IPS DF 19.7 (cell line): ENCODE data around the gene RTN4RL1.

Experiments
- DNase-seq: peaks from one replicate; pipeline ENCODE4 v3.0.0-alpha.2; 2013; ENCODE audit warnings: low read depth, low spot score

Gene RTN4RL1

DNA sequence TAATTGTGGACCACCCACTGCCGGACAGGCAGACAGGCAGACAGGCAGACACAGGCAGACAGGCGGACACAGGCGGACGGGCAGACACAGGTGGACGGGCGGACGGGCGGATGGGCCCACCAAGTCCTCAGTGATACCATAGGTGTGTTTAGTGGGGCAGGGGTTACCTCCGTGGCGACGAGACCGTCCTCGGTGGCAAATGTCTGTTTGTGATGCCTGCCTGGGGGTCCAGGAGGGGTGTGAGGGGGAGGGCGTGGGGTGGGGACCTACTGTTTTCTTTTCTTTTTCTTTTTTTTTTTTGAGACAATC is 76.7 kb downstream of the RTN4RL1 start:
- no peak for DNase-seq

DNA sequence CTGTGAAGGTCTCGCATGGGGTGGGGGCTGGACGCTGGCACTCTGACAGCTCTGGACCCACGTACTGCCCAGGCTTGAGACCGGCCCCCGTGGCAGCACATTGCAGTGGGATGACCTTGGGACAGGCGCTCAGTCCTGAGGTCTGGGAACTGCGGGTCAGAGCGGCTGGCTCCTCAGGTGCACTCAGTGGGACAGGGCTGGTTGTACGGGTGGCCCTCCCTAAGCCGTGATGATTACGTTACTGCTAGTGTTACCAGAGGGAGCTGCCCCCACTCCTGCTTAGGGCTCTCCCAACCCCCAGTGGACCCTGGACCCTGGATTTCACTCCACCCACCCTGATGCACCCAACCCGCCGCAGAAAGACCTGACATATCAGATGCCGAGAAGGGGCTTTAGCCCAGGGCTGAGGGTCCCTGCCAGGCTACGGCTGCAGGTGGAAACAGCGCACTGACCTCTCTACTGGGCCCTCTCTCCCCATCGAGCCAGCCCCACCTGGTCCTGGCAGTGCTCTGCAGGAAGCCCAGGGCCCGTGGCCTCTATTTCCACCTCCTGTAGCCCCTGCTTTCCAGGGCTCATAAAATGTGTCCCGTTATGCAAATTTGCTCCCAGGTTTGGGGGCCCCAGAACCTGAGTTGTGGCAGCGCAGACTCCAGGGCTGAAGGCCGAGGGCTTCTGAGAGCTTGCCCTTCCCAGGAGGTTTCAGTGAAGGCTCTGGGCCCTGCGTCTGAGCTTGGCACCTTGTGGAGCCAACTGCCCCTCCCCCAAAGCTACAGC is 77.2 kb downstream of the RTN4RL1 start:
- DNase-seq, result no peak

DNA sequence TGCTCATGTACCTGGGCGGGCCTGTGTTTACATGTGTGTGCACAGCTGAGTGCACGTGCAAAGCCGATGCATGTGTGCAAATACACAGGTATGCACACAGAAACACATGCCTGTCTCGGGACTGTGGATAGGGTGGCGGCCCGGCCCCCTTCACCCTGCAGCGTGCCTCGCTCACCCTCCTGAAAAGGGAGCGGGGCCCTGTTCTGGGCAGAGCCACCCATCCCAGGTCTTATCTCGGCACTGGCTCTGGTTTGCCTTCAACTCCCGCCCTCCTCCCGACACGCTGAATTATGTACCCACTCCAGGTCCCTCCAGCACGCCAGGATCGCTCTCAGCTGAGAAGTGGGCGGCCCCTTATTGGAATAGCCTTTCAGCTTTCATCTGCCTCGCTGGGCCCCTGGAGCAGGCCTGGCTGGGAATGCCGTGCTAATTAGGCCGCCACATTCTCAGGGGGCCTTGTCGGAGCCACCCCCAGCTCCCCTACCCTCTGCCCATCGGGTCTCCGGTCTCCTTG is 77.8 kb downstream of the RTN4RL1 start:
- no peak for DNase-seq

DNA sequence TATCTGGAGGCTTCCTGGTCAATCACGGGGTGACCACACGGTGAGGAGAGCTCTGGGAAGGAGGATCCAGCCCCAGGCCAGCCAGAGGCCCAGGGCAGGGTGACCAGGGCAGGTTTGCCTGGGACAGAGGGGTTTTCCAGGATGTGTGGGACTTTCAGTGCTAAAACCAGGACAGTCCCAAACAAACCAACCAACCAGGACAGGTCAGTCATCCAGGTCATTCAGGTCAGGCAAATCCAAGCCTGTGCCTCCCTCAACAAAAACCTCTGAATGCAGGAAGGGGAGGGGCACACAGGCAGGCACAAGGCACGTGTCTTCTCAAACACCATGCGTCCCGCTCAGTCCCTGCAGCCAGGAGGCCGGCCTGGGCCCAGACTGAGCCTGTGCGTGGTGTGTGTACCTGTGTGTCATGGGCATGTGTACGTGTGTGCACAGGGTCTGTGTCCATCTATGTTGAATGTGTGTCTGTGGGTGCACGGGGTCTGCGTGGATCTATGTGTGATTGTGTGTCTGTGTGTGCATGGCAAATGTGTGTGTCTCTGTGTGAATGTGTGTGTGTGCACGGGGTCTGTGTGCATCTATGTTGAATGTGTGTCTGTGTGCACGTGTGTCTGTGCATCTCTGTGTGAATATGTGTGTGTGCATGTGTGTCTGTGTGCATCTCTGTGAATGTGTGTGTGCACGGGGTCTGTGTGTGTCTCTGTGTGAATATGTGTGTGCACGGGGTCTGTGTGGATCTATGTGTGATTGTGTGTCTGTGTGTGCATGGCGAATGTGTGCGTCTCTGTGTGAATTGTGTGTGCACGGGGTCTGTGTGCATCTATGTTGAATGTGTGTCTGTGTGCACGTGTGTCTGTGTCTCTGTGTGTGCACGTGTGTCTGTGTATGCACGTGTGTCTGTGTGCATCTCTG is 78.9 kb downstream of the RTN4RL1 start:
- no peak for DNase-seq

DNA sequence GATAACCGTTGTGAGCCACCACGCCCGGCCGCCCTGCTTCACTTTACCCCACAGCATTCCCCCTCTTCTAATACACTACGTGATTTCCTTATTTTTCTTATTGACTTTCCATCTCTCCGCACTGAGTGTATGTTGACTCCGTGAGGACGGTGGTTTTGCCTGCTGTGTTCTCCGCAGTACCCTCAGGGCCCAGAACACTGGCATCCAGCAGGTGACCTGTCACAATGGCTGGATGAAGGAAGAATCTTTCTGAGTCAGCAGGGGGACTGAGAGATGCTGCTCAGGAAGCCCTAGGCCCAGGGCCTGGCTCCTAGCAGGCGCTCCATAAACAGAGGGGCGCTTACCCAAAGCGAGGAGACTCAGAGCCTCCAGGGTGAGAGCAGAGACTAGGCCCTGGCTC is 79.5 kb downstream of the RTN4RL1 start:
- DNase-seq, result no peak

DNA sequence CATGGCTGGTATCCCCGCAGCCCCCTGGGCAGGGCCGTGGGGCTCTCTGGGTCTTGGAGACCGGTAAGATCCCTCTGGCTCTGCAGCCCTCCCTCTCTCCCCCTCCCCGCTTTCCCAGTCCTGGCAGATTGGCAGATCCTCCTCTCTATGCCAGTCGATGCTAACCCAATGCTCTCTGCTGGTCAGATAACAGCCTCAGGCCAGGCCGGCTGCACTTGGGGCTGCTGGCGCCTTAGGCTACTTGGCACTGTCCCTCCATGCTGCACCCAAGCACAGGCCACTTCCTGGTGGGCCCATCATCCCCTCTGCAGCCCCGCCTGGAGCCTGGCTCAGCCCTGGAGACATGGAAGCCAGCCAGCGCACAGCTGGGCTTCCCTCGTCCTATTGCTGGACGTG is 81.7 kb downstream of the RTN4RL1 start:
- DNase-seq, result no peak

DNA sequence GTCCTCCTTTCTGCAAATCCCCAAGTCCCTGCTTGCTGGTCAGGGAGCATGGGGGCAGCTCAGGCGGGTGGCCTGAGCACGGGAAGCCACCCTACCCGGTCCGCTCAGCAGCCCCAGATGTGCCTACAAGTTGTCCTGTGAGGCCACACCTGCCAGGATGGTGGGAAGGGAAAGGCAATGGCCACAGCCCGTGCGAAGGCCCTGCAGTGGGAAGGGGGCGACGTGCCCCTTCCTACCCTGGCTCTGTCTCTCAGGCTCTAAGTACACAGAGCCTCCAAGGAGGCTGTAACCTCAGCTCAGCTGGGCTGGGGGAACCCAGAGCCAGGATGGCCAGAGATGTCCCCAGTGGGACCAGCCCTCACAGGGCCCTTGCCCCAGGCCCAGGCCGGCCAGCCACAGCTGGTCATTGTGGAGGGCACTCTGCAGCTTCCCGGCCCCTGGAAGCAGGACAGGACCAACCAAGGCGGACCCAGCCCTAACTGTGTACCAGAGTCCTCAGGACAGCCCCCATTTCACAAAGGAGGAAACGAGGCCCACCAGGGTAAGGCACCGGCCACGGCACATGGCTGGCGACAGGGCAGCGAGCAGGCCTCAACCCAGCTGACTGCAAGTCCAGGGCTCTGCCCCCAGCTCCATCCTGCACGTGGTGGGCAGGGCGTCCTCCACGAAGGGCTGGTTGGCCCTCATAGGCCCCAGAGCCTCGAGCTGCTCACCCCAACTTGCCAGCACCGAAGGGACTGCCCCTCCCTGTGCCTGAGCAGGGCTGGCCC is 82.3 kb downstream of the RTN4RL1 start:
- no peak for DNase-seq

DNA sequence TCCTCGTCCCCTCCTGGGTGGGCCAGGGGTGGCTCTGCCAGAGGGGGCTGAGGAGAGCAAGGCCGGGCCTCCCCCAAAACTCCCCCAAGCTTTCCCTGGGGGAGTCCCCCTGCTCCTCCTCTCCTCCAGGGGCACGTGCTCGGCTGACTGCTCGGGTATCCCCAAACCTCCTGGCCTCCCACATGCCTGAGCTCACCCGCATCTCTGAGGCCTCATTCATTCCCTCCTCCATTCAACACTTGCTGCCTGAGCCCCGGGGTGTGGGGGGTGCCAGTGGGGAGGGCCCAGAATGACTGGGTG is 83.1 kb downstream of the RTN4RL1 start:
- DNase-seq, result no peak

DNA sequence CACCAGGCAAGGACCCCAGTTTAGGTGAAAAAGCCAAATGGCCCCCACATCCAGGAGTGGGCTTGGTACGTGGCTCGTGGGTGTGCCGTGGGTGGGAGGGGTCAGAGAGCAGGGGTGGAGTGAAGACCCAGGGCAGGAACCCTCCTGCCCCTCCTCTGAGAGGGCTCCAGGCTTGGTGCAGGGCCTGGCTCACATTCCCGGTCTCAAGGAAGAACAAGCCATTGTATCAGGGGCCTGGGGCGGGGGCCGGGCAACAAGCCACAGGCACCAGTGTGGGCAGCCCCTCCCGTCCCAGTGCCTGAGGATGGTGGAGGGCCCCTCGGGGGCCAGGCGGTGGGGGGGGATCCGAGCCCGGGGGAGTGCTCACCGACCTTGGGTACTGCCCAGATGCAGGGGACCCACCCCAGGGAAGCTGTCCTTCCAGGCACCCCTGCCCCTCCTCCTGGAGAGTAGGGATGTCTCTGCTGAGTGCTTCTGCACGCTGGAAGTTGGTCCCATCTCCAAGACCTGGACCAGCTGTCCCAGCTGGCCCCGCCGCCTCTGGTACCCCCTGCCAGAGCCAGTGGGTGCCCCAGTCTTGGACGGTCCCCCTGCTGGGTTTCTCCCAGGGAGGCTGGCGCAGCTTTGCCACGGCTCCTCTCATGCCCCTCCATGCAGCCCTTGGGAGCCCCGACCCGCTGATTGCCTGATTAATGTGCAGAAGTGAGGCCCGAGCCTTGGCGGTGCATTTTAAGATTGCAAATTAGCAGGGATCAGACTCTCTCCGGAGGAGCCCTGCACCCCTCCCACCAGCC is 83.7 kb downstream of the RTN4RL1 start:
- DNase-seq, result no peak

DNA sequence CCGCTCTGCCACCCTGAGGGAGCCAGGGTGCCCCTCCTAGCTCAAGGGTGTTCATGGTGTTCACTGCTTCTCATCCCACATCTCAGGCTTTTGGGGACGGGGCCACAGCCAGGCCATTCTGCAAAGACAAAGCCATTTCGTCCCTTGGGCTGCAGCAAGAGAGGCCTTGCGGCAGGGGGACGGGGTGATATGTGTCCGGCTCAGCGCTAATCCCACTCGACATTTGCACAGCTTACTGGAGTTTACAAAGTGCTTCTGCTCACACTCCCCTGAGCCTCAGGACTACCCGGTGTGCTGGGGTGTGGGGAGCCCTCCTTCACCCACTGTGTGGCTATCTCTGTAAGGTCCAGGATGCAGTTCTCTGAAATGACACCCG is 84.3 kb downstream of the RTN4RL1 start:
- no peak for DNase-seq

DNA sequence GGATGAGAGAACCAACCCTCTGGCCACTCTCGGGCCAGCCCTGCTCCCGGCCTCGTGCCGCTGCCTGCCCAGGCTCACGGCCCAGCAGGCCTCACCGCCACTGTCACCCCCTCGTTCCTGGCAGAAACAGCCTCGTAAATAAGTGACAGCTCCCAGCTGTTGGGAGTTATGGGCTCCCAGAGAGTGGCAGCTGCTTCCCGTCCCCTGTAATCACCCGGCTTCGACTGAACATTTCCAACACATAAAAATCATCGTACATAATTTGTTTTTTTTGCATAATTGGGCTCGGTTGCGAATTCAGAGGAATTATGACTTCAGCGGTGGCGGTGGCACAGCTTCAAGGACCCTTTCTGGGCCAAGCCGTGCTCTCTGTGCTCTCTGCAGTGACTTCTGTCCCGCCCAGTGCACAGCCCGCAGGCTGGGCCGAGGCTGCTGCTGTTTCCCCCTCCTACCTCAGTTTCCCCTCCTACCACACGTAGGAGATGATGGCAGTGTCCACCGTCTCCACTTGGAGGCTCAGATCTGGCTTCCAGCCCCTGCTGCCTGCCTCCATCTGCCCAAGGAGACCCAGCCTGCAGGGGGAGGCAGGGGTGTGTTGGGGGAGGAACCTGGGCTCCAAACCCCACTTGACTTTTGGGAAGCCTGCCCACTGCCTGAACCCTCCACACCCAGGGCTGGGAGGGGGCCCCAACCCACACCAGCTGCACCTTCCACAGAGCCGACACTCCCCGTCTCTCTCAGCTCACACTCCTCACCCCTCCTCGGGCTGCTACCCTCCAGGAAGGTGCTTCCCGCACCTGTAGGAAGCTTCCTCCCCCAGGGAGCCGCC is 84.9 kb downstream of the RTN4RL1 start:
- no peak for DNase-seq

DNA sequence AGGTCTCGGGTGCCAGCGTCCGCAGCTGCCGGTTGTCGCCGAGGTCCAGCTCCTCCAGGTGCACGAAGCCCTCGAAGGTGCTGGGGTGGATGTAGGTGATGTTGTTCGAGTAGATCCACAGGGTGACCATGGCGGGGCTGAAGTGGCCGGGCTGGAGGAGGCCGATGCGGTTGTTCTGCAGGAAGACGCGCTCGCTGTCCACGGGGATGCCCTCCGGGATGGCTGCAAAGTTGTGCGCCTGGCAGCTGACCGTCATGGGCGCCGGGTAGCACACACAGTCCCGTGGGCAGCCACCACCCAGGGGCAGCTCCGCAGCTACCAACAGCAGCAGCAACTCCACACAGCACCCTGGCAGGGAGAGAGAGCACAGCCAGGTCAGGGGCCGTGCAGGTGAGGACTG is 87.7 kb downstream of the RTN4RL1 start:
- DNase-seq, result no peak

DNA sequence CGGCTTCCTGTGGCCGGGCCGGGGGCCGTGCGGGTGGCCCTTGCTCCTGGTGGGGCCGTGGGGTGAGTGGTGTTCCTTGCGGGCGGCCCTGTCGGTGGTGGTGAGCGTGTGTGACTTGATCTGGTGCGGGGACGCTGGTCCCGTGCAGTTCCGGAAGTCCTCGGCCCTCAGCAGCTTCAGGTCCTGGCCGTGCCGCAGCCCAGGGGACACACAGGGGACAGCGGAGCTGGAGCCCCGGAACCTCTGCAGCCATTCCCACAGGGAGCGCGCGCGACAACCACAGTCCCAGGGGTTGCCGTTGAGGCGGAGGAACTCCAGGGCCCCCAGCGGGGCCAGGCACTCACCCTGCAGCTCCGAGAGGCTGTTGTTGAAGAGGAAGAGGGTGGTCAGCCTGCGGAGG is 88.4 kb downstream of the RTN4RL1 start:
- DNase-seq, result no peak

DNA sequence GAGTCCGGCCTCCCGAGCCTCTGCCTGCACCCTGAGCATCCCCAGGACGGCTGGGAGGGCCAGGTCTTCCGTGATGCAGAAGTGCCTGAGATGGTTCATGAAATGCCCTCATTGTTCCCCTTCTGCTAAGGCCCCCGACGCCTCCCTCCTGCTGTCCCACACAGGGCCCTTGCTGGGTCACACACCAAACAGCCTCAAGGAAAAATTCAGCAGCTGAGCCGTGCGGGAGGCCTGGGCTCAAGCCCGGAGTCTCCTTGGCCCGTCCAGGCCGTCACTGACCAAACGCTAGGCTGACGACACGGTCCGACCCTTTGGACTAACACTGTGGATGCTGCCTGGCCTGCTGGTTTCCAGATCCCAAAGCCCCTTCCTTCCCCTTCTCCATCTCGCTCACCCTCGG is 90.2 kb downstream of the RTN4RL1 start:
- no peak for DNase-seq

DNA sequence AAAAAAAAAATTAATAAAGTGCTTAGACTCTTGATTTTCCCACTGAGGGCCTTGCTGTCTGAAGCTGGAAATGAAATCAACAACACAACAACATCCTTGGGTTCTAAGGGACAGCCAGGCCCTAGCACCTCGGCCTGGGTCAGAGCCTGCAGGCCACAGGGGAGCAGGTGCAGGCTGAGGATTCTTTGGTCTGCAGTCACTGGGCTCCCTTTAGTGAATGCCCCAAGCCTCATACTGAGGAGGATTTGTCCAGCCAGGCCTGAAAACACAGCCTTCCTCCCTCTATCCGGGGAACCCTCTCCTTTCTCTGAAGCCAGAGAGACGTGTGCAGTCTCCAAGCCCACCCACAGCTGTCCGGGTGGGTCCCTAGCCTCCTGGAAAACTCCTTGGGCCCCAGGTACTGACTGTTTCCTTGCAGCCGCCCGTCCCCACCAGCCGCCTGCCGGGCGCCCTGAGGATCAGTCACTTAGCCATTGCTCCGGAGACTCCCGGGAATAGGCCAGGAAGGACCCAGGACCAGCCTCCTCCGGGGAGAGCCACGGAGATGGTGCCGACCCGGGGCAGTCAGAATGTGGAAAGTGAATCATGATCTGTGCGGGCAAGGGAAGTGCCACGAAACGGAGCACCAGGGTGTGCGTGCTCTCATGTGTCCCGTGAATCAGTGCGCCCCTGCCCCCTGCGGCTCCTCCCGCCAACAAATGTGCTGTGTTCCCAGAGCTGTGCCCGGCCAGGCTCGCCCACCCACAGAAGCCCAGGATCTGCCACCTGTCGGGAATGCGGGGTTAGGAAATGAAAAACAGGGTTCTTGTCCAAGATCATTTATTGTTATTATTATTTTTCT is 91.0 kb downstream of the RTN4RL1 start:
- no peak for DNase-seq

DNA sequence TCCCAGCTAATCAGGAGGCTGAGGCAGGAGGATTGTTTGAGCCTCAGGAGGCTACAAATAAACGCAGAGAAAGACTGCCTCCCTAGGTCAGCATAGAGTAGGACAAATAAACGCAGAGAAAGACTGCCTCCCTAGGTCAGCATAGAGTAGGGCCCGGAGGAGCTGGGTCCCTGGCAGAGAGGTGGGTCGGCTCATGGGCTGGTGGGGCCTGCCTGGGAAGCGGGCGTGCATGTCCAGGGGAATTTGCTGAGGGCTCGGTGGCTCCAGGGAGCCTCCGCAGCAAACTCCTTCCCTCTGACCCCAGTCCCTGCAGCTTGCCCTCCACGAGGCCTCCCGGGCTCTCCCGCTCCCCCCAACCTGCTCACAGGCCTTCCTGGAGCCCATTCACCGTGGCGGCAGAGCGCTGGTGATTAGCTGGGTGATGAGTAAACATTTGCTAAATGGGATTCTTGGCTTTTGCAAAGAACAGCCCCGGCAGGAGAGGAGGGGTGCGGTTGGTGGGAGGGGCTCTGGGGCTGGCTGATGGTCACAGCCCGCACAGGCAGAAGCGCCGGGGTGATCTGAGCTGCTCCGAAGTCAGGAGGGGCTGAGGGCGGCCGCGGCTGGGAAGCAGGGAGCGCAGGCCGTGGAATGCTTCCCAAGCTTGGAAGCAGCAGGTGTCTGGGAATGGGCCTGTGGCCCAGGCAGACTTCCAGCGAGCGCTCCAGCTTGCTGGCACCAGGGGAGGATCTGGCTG is 93.1 kb downstream of the RTN4RL1 start:
- DNase-seq, result no peak

DNA sequence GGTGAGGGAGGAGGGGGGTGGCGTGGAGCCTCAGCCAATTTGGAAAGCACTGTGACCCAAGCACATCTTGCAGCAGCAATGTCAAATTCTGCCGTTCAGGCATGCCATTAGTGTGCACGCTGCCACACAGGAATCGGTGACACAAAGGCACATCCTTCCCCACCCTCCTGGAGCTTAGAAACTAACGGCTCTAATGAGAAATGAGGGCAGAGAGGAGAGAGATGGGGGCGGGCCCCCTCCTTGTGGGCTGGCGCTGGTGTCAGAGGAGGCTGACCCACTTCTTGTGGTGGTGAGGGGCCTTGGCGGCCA is 94.8 kb downstream of the RTN4RL1 start:
- DNase-seq, result no peak

DNA sequence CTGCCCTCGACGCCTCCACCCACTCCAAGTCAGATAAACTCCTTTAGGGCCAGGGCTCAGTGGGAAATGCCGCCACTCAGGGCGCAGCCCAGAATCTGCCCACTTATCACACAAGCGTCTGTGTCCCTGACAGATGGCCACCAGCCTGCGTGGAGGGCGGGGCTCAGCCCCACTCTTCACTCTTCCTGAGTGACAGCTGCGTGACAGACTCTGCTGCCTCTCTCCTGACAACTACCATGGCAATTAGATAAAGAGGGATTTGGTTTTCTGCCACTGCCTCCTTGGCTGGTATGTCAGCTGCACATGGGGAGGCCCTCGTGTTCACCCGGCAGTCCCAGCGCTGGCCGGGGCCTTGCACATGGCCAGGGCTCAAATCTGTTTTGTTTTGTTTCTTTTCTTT is 96.2 kb downstream of the RTN4RL1 start:
- DNase-seq, result no peak

DNA sequence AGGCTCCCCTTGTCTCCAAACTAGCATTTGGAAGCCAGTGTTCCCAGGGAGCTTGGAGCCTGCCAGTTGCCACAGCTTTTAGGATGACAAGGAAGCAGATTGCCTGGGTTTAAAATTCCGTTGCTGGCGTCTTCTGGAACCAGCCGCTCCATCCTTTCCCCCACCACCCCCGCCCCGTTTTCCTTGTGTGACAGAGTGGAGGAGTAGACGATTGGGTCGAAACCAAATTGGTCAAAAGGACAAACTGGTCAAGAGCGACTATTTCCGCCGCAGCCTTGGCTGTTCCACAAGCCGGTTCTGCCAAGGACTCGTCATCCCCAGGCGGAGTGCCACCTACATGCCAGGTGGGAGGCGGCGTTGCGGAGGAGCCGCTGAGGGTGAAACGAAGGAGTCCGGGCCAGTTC is 104.2 kb downstream of the RTN4RL1 start:
- DNase-seq, result no peak
